HG03039 (cell line): Measurements from ENCODE around the gene MEIOB.
"Not testable (repeated sequence)": the region's sequence is repeated elsewhere in the genome, so short reads cannot be mapped to it uniquely, and the experiment has no call there.

ENCODE experiments used
- ATAC-seq: cut with Tn5 transposase; IDR thresholded peaks from one replicate; pipeline ENCODE4 v1.9.1; 2021; ENCODE audit warnings: mild to moderate bottlenecking, moderate library complexity; ENCODE audit not compliant: unreplicated experiment

The MEIOB gene

GRCh38 chr16:1816396-1817275 is 55.3 kb downstream of the MEIOB start:
- ATAC-seq, result no peak

- ATAC-seq, result no peak
Observed at GRCh38 chr16:1815461-1815860, 56.5 kb downstream of the MEIOB start.

- no peak for ATAC-seq
Observed at GRCh38 chr16:1812732-1813163, 59.2 kb downstream of the MEIOB start.

- ATAC-seq, result no peak
Observed at GRCh38 chr16:1810536-1810935, 61.4 kb downstream of the MEIOB start.

- no peak for ATAC-seq
Observed at GRCh38 chr16:1810106-1810505, 61.9 kb downstream of the MEIOB start.

- ATAC-seq, result no peak
Observed at GRCh38 chr16:1809281-1809801, 62.6 kb downstream of the MEIOB start.

- ATAC-seq, result no peak
Observed at GRCh38 chr16:1808691-1809090, 63.3 kb downstream of the MEIOB start.

- no peak for ATAC-seq
Observed at GRCh38 chr16:1807626-1808025, 64.3 kb downstream of the MEIOB start.

GRCh38 chr16:1800701-1801100 is 71.3 kb downstream of the MEIOB start:
- ATAC-seq, result no peak

- ATAC-seq, result not testable (repeated sequence)
Observed at GRCh38 chr16:1799263-1799662, 72.7 kb downstream of the MEIOB start.

GRCh38 chr16:1794908-1795666 is 76.9 kb downstream of the MEIOB start:
- no peak for ATAC-seq

GRCh38 chr16:1794221-1794871 is 77.6 kb downstream of the MEIOB start:
- no peak for ATAC-seq

- ATAC-seq, result no peak
Observed at GRCh38 chr16:1793578-1794220, 78.3 kb downstream of the MEIOB start, which contains the start of gene IGFALS. TSS of gene IGFALS (minus strand) at chr16:1793705. CDS start at chr16:1793652, 53 bp downstream.

GRCh38 chr16:1792836-1793577 is 79.0 kb downstream of the MEIOB start:
- ATAC-seq, result no peak

GRCh38 chr16:1791943-1792812 is 79.8 kb downstream of the MEIOB start:
- ATAC-seq, result no peak

GRCh38 chr16:1791256-1791942 is 80.6 kb downstream of the MEIOB start:
- no peak for ATAC-seq

GRCh38 chr16:1790611-1791255 is 81.2 kb downstream of the MEIOB start:
- no peak for ATAC-seq

- no peak for ATAC-seq
Observed at GRCh38 chr16:1790261-1790610, 81.7 kb downstream of the MEIOB start.
